NCI-H345 treated with DMSO at 0.1 percent for 48 hours (cell line): ENCODE data around the gene NPIPA1.
"Not testable (repeated sequence)": the region's sequence is repeated elsewhere in the genome, so short reads cannot be mapped to it uniquely, and the experiment has no call there.

ENCODE experiments used
- DNase-seq: peaks from one replicate; lab custom pipeline; 2025; ENCODE audit not compliant: unreplicated experiment; lab: John Stamatoyannopoulos, UW

The NPIPA1 gene

GRCh38 chr16:14937143-14937542 is at the start of gene NPIPA1:
Gene NPIPA1 (plus strand): TSS chr16:14937443. CDS start chr16:14937443, 0 bp downstream.
- not testable (repeated sequence) for DNase-seq

- not testable (repeated sequence) for DNase-seq
These were observed 45.1 kb upstream of the NPIPA1 start for GRCh38 chr16:14892111-14892510.

DNA sequence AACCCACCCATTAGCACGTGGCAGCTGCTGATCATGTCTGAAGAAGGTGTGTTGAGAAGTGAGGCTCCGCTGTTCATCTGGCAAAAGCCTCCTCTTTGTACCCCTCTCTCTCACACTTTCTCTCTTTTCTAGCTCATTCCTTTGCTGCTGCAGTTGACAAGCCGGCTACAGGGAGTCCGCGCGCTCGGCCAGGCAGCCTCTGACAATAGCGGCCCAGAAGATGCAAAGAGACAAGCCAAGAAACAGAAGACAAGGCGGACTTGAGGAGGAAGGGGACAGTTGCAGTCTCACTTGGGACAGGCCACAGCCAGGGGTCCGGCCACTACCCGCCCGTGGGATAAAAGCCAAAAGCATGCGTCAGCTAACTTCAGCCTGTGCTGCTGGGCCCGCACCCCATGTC is 41.9 kb upstream of the NPIPA1 start:
- DNase-seq: not testable (repeated sequence)

GRCh38 chr16:14896023-14896422 is 41.2 kb upstream of the NPIPA1 start:
- not testable (repeated sequence) for DNase-seq

- DNase-seq: not testable (repeated sequence)
These were observed 40.1 kb upstream of the NPIPA1 start for GRCh38 chr16:14897006-14897664.

DNA sequence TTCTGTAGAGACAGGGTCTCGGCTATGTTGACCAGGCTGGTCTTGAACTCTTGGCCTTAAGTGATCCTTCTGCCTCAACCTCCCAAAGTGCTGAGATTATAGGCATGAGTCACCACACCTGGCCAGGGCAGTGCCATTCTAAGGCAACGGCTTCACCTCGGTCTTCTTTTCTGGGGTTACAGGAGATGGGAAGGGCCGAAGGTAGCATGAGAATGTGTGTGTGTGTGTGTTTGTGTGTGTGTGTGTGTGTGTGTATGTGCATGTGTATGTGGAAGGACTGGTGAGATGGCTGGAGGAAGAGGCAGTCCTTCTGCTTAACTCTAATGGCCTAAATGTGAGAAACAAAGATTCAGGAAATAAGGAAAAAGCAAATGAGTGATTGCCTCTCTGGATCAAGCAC is 39.1 kb upstream of the NPIPA1 start:
- not testable (repeated sequence) for DNase-seq

DNA sequence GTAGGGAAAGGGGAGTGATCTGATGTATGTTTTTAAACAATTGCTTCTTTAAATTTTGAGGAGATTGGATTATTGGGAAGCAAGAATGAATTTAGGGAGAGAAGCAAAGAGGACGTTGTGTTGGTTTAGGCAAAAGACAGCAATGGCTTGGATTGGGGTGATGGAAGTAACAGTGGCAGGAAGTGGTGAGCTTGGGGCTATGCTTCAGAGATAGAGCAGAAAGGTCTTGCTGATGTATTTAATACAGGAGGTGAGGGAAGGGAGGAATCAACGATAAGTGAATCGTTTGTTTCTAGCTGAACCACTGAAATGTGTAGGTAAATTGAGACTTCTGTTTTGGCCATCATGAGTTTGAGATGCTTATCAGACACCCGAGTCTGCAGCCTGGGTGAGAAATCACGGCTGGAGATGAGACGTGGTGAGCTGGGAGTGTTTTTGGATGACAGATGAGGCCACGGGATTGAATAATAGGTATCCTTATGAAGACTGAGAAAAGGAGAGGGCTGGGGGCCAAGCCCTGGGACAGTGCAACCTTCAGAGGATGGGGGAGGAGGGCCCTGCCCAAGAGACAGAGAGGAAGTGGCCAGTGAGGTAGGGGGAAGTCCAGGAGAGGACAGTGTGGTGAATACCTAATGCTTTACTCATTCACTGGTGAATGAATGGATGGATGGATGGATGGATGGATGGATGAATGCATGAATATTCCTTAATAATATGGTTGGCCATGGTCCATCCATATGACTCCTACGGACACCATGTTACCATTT is 33.9 kb upstream of the NPIPA1 start:
- DNase-seq: not testable (repeated sequence)

- not testable (repeated sequence) for DNase-seq
These were observed 27.5 kb upstream of the NPIPA1 start for GRCh38 chr16:14909744-14910143.

DNA sequence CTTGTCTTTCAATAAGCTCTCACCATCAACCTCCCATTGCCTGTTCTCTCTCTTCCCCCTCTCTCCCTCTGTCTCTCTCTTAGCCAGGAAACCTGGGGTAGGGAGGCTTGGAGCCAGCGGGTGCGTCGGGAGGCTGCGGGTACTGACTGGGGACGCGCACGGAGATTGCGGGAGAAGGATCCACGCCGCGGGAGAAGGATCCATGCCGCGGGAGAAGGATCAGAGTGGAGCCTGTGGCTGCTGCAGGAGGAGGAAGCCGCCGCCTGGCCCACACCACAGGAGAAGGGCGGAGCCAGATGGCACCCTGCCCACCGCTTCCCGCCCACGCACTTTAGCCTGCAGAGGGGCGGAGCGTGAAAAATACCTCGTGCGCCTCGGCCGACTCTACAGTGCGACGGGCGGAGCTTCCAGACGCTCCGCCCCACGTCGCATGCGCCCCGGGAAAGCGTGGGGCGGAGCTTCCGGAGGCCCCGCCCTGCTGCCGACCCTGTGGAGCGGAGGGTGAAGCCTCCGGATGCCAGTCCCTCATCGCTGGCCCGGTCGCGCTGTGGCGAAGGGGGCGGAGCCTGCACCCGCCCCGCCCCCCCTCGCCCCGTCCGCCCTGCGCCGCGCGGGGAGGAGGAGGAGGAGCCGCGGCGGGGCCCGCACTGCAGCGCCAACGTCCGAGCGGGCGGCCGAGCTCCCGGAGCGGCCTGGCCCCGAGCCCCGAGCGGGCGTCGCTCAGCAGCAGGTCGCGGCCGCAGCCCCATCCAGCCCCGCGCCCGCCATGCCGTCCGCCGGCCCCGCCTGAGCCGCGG is 26.2 kb upstream of the NPIPA1 start:
- not testable (repeated sequence) for DNase-seq

DNA sequence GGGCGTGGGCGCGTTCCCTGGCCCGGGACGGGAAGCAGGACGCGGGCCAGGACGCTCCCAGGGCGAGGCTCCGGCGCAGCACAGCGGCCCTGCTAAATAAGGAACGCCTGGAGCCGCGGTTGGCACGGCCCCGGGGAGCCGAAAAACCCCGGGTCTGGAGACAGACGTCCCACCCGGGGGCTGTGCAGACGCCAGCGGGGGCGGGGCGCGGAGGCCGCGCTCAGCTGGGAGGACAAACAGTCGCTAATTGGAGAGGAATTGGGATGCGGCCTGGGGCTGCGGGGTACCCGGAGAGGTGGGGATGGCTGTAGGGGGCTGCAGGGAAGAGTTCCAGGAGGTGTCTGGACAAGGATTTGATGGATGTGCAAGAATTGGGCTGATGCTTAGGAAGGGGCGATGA is 25.3 kb upstream of the NPIPA1 start:
- DNase-seq: not testable (repeated sequence)

DNA sequence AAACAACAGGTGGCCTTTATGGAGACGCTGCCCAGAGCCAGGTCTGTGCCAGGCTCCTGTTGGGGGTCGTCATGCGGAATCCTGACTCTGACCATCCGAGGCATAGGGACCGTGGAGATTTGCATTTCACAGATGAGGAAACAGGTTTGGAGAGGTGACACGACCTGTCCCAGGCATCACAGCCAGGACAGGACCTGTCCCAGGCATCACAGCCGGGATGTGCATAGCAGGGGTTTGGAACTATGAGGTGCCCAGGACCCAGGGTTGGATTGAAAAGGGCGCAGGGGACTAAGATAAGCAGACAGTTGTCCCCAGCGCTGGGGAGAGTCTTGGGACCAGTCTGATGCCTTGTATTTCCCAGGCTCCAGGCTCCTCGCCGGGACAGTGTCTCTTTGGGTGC is 24.7 kb upstream of the NPIPA1 start:
- not testable (repeated sequence) for DNase-seq

DNA sequence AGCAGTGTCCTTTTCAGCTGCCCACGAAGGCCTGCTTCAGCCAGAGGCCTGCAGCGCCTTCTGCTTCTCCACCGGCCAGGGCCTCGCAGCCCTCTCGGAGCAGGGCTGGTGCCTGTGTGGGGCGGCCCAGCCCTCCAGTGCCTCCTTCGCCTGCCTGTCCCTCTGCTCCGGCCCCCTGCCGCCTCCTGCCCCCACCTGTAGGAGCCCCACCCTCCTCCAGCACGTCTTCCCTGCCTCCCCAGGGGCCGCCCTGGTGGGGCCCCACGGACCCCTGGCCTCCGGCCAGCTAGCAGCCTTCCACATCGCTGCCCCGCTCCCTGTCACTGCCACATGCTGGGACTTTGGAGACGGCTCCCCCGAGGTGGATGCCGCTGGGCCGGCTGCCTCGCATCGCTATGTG is 18.7 kb upstream of the NPIPA1 start:
- not testable (repeated sequence) for DNase-seq

GRCh38 chr16:14919837-14920600 is 17.2 kb upstream of the NPIPA1 start:
- not testable (repeated sequence) for DNase-seq

DNA sequence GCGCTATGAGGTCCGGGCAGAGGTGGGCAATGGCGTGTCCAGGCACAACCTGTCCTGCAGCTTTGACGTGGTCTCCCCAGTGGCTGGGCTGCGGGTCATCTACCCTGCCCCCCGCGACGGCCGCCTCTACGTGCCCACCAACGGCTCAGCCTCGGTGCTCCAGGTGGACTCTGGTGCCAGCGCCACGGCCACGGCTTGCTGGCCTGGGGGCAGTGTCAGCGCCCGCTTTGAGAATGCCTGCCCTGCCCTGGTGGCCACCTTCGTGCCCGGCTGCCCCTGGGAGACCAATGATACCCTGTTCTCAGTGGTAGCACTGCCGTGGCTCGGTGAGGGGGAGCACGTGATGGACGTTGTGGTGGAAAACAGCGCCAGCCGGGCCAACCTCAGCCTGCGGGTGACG is 15.0 kb upstream of the NPIPA1 start:
- DNase-seq: not testable (repeated sequence)

- DNase-seq: not testable (repeated sequence)
These were observed 14.3 kb upstream of the NPIPA1 start for GRCh38 chr16:14922968-14923367.

- not testable (repeated sequence) for DNase-seq
These were observed 13.7 kb upstream of the NPIPA1 start for GRCh38 chr16:14923394-14924088.

- DNase-seq: not testable (repeated sequence)
These were observed 12.9 kb upstream of the NPIPA1 start for GRCh38 chr16:14924359-14924758.

- DNase-seq: not testable (repeated sequence)
These were observed 12.3 kb upstream of the NPIPA1 start for GRCh38 chr16:14924982-14925381.

DNA sequence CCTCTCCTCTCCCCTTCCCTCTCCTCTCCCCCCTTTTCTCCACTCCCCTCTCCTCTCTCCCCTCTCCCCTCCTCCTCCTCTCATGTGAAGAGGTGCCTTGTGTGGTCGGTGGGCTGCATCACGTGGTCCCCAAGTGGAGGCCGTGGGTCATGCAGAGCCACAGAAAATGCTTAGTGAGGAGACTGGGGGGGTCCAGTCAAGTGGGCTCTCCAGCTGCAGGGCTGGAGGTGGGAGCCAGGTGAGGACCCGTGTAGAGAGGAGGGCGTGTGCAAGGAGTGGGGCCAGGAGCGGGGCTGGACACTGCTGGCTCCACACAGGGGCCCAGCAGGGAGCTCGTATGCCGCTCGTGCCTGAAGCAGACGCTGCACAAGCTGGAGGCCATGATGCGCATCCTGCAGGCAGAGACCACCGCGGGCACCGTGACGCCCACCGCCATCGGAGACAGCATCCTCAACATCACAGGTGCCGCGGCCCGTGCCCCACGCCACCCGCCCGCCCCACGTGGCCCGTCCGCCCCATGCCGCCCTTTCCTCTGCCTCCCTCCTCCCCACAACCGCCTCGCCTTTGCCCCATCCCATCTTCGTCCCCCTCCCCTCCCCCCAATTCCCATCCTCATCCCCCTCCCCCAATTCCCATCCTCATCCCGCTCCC is 9.1 kb upstream of the NPIPA1 start:
- not testable (repeated sequence) for DNase-seq

DNA sequence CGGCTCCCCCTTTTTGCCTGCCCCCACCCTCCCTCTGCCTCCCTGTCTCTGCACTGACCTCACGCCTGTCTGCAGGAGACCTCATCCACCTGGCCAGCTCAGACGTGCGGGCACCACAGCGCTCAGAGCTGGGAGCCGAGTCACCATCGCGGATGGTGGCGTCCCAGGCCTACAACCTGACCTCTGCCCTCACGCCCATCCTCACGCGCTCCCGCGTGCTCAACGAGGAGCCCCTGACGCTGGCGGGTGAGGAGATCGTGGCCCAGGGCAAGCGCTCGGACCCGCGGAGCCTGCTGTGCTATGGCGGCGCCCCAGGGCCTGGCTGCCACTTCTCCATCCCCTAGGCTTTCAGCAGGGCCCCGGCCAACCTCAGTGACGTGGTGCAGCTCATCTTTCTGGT is 8.1 kb upstream of the NPIPA1 start:
- DNase-seq: not testable (repeated sequence)
